ENCODE results near the gene WDFY1. TPM values are rescaled to one million over a fixed set of nuclear protein-coding genes. Genes with fewer than 3 reads are reported as not detected.

Gene WDFY1
- total RNA-seq, 1 experiment from 2014 or later = 44.7 TPM

DNA sequence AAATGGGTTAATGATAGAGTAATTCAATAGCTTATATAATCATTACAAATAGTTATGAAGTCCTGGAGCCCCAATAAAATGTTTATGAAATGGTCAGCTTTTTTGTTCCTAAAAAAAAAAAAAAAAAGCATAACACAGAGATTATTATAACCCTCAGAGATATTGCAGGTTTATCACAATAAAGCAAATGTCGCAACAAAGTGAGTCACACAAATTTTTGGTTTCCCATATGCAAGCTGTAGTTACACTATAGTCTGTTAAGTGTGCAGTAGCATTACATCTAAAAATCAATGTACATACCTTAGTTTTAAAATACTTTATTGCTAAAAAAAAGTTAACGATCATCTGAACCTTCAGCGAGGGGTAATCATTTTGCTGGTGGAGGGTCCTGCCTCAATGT, 20.0 kb downstream of the WDFY1 start:
- CTCF ChIA-PET = no interaction called here
- no peak overlapping the region for H3K4me3 ChIP-seq (replicated peaks in 1 of 2; ENCODE audit: low read depth in 1 of 2, low read length in 2 of 2)
- H3K4me1 ChIP-seq (ENCODE audit: control insufficient read depth in 1 of 2, insufficient read depth in 2 of 2, low read length in 2 of 2) = 0 out of 4 replicates have a peak, but pooled peaks cover 0 to under 1% of the 10 kb centered on the region in 2 experiments
- H3K9me3 ChIP-seq (ENCODE audit: control insufficient read depth in 1 of 2, insufficient read depth in 1 of 2, low read depth in 1 of 2, low read length in 2 of 2) = peaks cover 0 to 7% of the 10 kb centered on the region in 2 experiments; a peak in 1 of 4 replicates
- peaks cover 54% of the 10 kb centered on the region for H3K79me2 ChIP-seq (ENCODE audit: insufficient read depth, low read length)
- TF ChIP-seq POLR2A (IDR thresholded peaks at IDR 0.05; ENCODE audit: borderline replicate concordance, extremely low read depth, insufficient read depth, insufficient read length) (no peak), POLR2AphosphoS5 (IDR thresholded peaks at IDR 0.05; ENCODE audit: low read depth, low read length) (no peak), JUND (IDR thresholded peaks at IDR 0.05) (no peak), ELF1 (IDR thresholded peaks at IDR 0.05; ENCODE audit: borderline replicate concordance, low read depth) (no peak), SP1 (IDR thresholded peaks at IDR 0.05; ENCODE audit: low read depth) (no peak), CBX3 (IDR thresholded peaks at IDR 0.05; ENCODE audit: low read depth) (no peak), CEBPB (IDR thresholded peaks at IDR 0.05; ENCODE audit: low read depth) (no peak), FOSL1 (IDR thresholded peaks at IDR 0.05; ENCODE audit: low read depth) (no peak)
- TF ChIP-seq, protein P1, sequence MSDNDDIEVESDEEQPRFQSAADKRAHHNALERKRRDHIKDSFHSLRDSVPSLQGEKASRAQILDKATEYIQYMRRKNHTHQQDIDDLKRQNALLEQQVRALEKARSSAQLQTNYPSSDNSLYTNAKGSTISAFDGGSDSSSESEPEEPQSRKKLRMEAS (IDR thresholded peaks at IDR 0.05) = no peak
- H3K9me2 ChIP-seq (ENCODE audit: insufficient read depth) = no peaks in the 10 kb centered on the region
- no peak overlapping the region for H2AFZ ChIP-seq (ENCODE audit: low read depth, low read length, poor library complexity, severe bottlenecking)
- no peak overlapping the region for H3K27ac ChIP-seq (ENCODE audit: low read depth, low read length)
- no TSS peak for BruUV-seq (replicated peaks)
- ATAC-seq (no peak), DNase-seq (ENCODE audit: low read depth, low spot score) (no peak)
- intact Hi-C loops (cut with micrococcal nuclease) = no loop called here
- no peaks in the 10 kb centered on the region for H3K27me3 ChIP-seq (ENCODE audit: insufficient read depth, low read length)
- RAD21 ChIA-PET (ENCODE audit: low non-redundant PET in 1 of 2, low total read pairs in 2 of 2, uncharacterized antibody in 2 of 2, unreplicated experiment in 2 of 2) = no interaction called here
- no peak overlapping the region for H3K4me2 ChIP-seq (ENCODE audit: low read length)
- 0 out of 2 replicates have a peak, but pooled peaks cover 4% of the 10 kb centered on the region for H4K20me1 ChIP-seq (ENCODE audit: insufficient read depth)
- no peaks in the 10 kb centered on the region for H3K36me3 ChIP-seq (ENCODE audit: control insufficient read depth in 1 of 2, insufficient read depth in 2 of 2, low read length in 2 of 2)
- no peak overlapping the region for H3K9ac ChIP-seq (ENCODE audit: low read length)
- POLR2A ChIA-PET = no interaction called here

DNA sequence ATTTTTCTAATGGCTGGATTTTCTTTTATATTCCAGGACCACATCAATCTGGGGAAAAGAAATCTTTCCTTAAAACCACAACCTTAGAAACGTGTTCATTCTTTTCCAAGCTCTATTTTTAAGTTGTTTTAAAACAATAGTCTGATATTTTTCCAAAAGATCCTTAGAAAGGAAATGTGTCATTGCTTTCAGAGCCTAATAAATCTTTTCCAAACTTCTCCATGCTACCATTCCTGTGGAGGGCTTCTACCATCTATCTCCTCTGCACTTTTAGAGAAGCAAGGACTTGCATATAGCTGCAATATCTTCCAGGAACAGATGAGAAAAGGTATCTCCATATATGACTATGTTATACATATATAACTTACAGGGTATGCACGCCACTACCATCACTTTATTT, 21.2 kb downstream of the WDFY1 start:
- TF ChIP-seq TCF7L2 (IDR thresholded peaks at IDR 0.05; ENCODE audit: borderline replicate concordance, extremely low read depth, insufficient read depth, insufficient read length) (no peak), ZFX (IDR thresholded peaks at IDR 0.05) (no peak)
- TF ChIP-seq, protein P2, sequence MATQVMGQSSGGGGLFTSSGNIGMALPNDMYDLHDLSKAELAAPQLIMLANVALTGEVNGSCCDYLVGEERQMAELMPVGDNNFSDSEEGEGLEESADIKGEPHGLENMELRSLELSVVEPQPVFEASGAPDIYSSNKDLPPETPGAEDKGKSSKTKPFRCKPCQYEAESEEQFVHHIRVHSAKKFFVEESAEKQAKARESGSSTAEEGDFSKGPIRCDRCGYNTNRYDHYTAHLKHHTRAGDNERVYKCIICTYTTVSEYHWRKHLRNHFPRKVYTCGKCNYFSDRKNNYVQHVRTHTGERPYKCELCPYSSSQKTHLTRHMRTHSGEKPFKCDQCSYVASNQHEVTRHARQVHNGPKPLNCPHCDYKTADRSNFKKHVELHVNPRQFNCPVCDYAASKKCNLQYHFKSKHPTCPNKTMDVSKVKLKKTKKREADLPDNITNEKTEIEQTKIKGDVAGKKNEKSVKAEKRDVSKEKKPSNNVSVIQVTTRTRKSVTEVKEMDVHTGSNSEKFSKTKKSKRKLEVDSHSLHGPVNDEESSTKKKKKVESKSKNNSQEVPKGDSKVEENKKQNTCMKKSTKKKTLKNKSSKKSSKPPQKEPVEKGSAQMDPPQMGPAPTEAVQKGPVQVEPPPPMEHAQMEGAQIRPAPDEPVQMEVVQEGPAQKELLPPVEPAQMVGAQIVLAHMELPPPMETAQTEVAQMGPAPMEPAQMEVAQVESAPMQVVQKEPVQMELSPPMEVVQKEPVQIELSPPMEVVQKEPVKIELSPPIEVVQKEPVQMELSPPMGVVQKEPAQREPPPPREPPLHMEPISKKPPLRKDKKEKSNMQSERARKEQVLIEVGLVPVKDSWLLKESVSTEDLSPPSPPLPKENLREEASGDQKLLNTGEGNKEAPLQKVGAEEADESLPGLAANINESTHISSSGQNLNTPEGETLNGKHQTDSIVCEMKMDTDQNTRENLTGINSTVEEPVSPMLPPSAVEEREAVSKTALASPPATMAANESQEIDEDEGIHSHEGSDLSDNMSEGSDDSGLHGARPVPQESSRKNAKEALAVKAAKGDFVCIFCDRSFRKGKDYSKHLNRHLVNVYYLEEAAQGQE (IDR thresholded peaks at IDR 0.05; ENCODE audit: low read depth) = no peak
- Histone ChIP-seq H3K4me1 (ENCODE audit: control insufficient read depth in 1 of 2, insufficient read depth in 2 of 2, low read length in 2 of 2) (no peaks in the 10 kb centered on the region), H3K27ac (ENCODE audit: low read depth, low read length) (no peak overlapping the region), H3K9me3 (ENCODE audit: control insufficient read depth in 1 of 2, insufficient read depth in 1 of 2, low read depth in 1 of 2, low read length in 2 of 2) (peaks cover 0 to 7% of the 10 kb centered on the region in 2 experiments; a peak in 1 of 4 replicates), H2AFZ (ENCODE audit: low read depth, low read length, poor library complexity, severe bottlenecking) (no peak overlapping the region), H4K20me1 (ENCODE audit: insufficient read depth) (0 out of 2 replicates have a peak, but pooled peaks cover 4% of the 10 kb centered on the region), H3K4me3 (replicated peaks in 1 of 2; ENCODE audit: low read depth in 1 of 2, low read length in 2 of 2) (no peak overlapping the region), H3K27me3 (ENCODE audit: insufficient read depth, low read length) (no peaks in the 10 kb centered on the region), H3K4me2 (ENCODE audit: low read length) (no peak overlapping the region), H3K9me2 (ENCODE audit: insufficient read depth) (no peaks in the 10 kb centered on the region), H3K9ac (ENCODE audit: low read length) (no peak overlapping the region), H3K36me3 (ENCODE audit: control insufficient read depth in 1 of 2, insufficient read depth in 2 of 2, low read length in 2 of 2) (no peaks in the 10 kb centered on the region), H3K79me2 (ENCODE audit: insufficient read depth, low read length) (peaks cover 53% of the 10 kb centered on the region)
- DNase-seq (ENCODE audit: low read depth, low spot score) = no peak
- ChIA-PET RAD21 (ENCODE audit: low non-redundant PET in 1 of 2, low total read pairs in 2 of 2, uncharacterized antibody in 2 of 2, unreplicated experiment in 2 of 2) (no interaction called here), POLR2A (no interaction called here), CTCF (no interaction called here)
- ATAC-seq = no peak
- BruUV-seq (replicated peaks) = no TSS peak
- intact Hi-C loops (cut with micrococcal nuclease) = no loop called here

Data from HCT116 (cell line).